GM19467 (cell line): ENCODE results near the gene OBP2A.
"Not testable (repeated sequence)": the region's sequence is repeated elsewhere in the genome, so short reads cannot be mapped to it uniquely, and the experiment has no call there.

Experiments used
- ATAC-seq: cut with Tn5 transposase; IDR thresholded peaks from one replicate; pipeline ENCODE4 v1.9.1; 2021; ENCODE audit warnings: mild to moderate bottlenecking, moderate library complexity; ENCODE audit not compliant: unreplicated experiment

OBP2A gene

GRCh38 chr9:135545646-135546176, at the start of gene OBP2A:
Gene OBP2A (plus strand): TSS chr9:135546126. CDS start chr9:135546181, 55 bp downstream.
- ATAC-seq = not testable (repeated sequence)

GRCh38 chr9:135498381-135499126, 47.4 kb upstream of the OBP2A start:
- no peak for ATAC-seq

- no peak for ATAC-seq
Observed at GRCh38 chr9:135499326-135500070, 46.4 kb upstream of the OBP2A start.

GRCh38 chr9:135500071-135500524, 45.8 kb upstream of the OBP2A start:
- ATAC-seq = no peak

GRCh38 chr9:135500525-135501260, 45.2 kb upstream of the OBP2A start, which contains the start of gene MRPS2:
Gene MRPS2 (plus strand): TSS chr9:135500682. CDS start chr9:135500711, 29 bp downstream.
- ATAC-seq = peak; percentile 79

- no peak for ATAC-seq
Observed at GRCh38 chr9:135501261-135502167, 44.4 kb upstream of the OBP2A start.

- ATAC-seq = no peak
Observed at GRCh38 chr9:135502168-135502872, 43.6 kb upstream of the OBP2A start.

GRCh38 chr9:135502873-135503321, 43.0 kb upstream of the OBP2A start:
- ATAC-seq = no peak

GRCh38 chr9:135503371-135504261, 42.3 kb upstream of the OBP2A start:
- no peak for ATAC-seq

GRCh38 chr9:135504262-135505243, 41.4 kb upstream of the OBP2A start:
- no peak for ATAC-seq

- no peak for ATAC-seq
Observed at GRCh38 chr9:135505406-135506187, 40.3 kb upstream of the OBP2A start.

GRCh38 chr9:135506327-135507103, 39.4 kb upstream of the OBP2A start:
- ATAC-seq = no peak

- no peak for ATAC-seq
Observed at GRCh38 chr9:135507104-135508035, 38.6 kb upstream of the OBP2A start.

GRCh38 chr9:135508211-135508820, 37.6 kb upstream of the OBP2A start:
- ATAC-seq = no peak
